ENCODE measurements around the gene RARB.

The RARB gene

GRCh38 chr3:25432176-25432720, 4.2 kb downstream of the RARB start:
- Histone ChIP-seq H3K4me3 (replicated peaks; ENCODE audit: insufficient read depth, low read length) (no peak overlapping the region), H3K27ac (replicated peaks) (no peak overlapping the region), H3K27me3 (ENCODE audit: insufficient read depth, poor library complexity, severe bottlenecking) (peaks cover 22% of the 10 kb centered on the region)
- no peak for DNase-seq (ENCODE audit: low read depth in 1 of 2, low spot score in 1 of 2)
- TF ChIP-seq SPI1 (IDR thresholded peaks at IDR 0.05; ENCODE audit: borderline replicate concordance, low read depth) (no peak), POLR2AphosphoS5 (IDR thresholded peaks at IDR 0.05; ENCODE audit: low read depth) (no peak), CTCF (IDR thresholded peaks at IDR 0.05; ENCODE audit: insufficient read depth, low read length) (no peak), GABPA (IDR thresholded peaks at IDR 0.05; ENCODE audit: low read depth) (no peak)
- TF ChIP-seq, protein P1, sequence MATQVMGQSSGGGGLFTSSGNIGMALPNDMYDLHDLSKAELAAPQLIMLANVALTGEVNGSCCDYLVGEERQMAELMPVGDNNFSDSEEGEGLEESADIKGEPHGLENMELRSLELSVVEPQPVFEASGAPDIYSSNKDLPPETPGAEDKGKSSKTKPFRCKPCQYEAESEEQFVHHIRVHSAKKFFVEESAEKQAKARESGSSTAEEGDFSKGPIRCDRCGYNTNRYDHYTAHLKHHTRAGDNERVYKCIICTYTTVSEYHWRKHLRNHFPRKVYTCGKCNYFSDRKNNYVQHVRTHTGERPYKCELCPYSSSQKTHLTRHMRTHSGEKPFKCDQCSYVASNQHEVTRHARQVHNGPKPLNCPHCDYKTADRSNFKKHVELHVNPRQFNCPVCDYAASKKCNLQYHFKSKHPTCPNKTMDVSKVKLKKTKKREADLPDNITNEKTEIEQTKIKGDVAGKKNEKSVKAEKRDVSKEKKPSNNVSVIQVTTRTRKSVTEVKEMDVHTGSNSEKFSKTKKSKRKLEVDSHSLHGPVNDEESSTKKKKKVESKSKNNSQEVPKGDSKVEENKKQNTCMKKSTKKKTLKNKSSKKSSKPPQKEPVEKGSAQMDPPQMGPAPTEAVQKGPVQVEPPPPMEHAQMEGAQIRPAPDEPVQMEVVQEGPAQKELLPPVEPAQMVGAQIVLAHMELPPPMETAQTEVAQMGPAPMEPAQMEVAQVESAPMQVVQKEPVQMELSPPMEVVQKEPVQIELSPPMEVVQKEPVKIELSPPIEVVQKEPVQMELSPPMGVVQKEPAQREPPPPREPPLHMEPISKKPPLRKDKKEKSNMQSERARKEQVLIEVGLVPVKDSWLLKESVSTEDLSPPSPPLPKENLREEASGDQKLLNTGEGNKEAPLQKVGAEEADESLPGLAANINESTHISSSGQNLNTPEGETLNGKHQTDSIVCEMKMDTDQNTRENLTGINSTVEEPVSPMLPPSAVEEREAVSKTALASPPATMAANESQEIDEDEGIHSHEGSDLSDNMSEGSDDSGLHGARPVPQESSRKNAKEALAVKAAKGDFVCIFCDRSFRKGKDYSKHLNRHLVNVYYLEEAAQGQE (IDR thresholded peaks at IDR 0.05; ENCODE audit: insufficient replicate concordance, low read depth): no peak

DNA sequence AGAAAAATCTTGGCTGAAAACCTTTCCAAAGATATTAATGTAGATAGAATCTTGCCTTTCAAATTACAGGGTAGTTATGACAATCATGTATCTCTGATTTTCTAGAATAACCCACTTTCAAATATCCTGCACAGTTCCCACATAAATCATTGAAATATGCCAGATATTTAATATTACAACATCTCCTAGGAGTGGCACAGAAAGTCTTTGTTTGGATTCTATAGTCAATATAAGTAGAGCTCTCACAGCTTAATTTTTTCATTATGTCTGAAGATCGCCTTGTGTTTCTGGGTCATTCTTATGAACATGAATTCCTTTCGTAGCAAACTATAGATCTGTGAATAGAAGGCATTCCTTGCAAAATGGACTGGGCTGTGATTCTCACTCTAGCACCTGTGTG, 5.0 kb downstream of the RARB start:
- DNase-seq (ENCODE audit: low read depth in 1 of 2, low spot score in 1 of 2): no peak
- peaks cover 20% of the 10 kb centered on the region for H3K27me3 ChIP-seq (ENCODE audit: insufficient read depth, poor library complexity, severe bottlenecking)
- TF ChIP-seq, protein P1 (IDR thresholded peaks at IDR 0.05; ENCODE audit: insufficient replicate concordance, low read depth): no peak
- TF ChIP-seq CTCF (IDR thresholded peaks at IDR 0.05; ENCODE audit: insufficient read depth, low read length) (no peak), POLR2AphosphoS5 (IDR thresholded peaks at IDR 0.05; ENCODE audit: low read depth) (no peak), GABPA (IDR thresholded peaks at IDR 0.05; ENCODE audit: low read depth) (no peak), SPI1 (IDR thresholded peaks at IDR 0.05; ENCODE audit: borderline replicate concordance, low read depth) (no peak)
- no peak overlapping the region for H3K4me3 ChIP-seq (replicated peaks; ENCODE audit: insufficient read depth, low read length)
- H3K27ac ChIP-seq (replicated peaks): no peak overlapping the region

DNA sequence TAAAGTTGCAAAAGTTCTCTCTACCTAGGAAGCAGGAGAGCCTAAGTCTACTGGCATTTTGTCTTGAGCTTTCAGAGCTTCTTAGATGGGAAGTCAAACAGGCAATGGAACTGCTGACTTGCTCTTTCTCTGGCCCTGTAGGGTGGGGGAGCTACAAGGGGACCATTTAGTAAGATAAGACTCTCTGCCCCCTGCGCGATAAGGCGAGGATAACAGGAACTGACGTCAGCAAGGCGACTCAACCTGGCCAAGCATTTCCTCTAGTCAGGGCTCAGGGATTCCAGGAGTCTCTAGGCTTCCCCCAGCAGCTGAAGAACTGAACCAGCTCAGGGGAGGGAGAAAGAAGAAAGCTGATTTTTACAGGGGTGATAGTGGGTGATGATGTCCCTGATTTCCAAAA, 5.8 kb downstream of the RARB start:
- Histone ChIP-seq H3K4me3 (replicated peaks; ENCODE audit: insufficient read depth, low read length) (no peak overlapping the region), H3K27ac (replicated peaks) (no peak overlapping the region), H3K27me3 (ENCODE audit: insufficient read depth, poor library complexity, severe bottlenecking) (peaks cover 12% of the 10 kb centered on the region)
- TF ChIP-seq POLR2AphosphoS5 (IDR thresholded peaks at IDR 0.05; ENCODE audit: low read depth) (no peak), SPI1 (IDR thresholded peaks at IDR 0.05; ENCODE audit: borderline replicate concordance, low read depth) (no peak), GABPA (IDR thresholded peaks at IDR 0.05; ENCODE audit: low read depth) (no peak), CTCF (IDR thresholded peaks at IDR 0.05; ENCODE audit: insufficient read depth, low read length) (no peak)
- TF ChIP-seq, protein P1 (IDR thresholded peaks at IDR 0.05; ENCODE audit: insufficient replicate concordance, low read depth): no peak
- DNase-seq (ENCODE audit: low read depth in 1 of 2, low spot score in 1 of 2): no peak
